Jurkat, Clone E6-1 (cell line): ENCODE measurements around the gene RCBTB1.
"Not testable (repeated sequence)": the region's sequence is repeated elsewhere in the genome, so short reads cannot be mapped to it uniquely, and the experiment has no call there.

Source experiments
- DNase-seq: peaks from one replicate; pipeline ENCODE4 v3.0.0-alpha.2; 2011; ENCODE audit warnings: low read depth, low spot score
- H3K4me3 ChIP-seq: 2 replicates; pipeline ENCODE4 v1.5.1; 2011; ENCODE audit warnings: mild to moderate bottlenecking, low read length, control low read depth, moderate library complexity

RCBTB1 gene

GRCh38 chr13:49566461-49566860 lies 18.9 kb downstream of the RCBTB1 start:
- no peak overlapping the region for H3K4me3 ChIP-seq
- no peak for DNase-seq

- H3K4me3 ChIP-seq, DNase-seq: not testable (repeated sequence)
These were observed 19.9 kb downstream of the RCBTB1 start for GRCh38 chr13:49565461-49565860.

GRCh38 chr13:49563516-49563915 lies 21.8 kb downstream of the RCBTB1 start:
- no peak for DNase-seq
- no peak overlapping the region for H3K4me3 ChIP-seq

- no peak for DNase-seq
- no peak overlapping the region for H3K4me3 ChIP-seq
These were observed 24.3 kb downstream of the RCBTB1 start for GRCh38 chr13:49561062-49561410.

- no peak overlapping the region for H3K4me3 ChIP-seq
- DNase-seq: peak; percentile 46
These were observed 24.9 kb downstream of the RCBTB1 start for GRCh38 chr13:49560270-49561061.

- no peak overlapping the region for H3K4me3 ChIP-seq
- no peak for DNase-seq
These were observed 26.4 kb downstream of the RCBTB1 start for GRCh38 chr13:49559006-49559405.

GRCh38 chr13:49554387-49554786 lies 31.0 kb downstream of the RCBTB1 start:
- H3K4me3 ChIP-seq: no peak overlapping the region
- no peak for DNase-seq

- H3K4me3 ChIP-seq: no peak overlapping the region
- no peak for DNase-seq
These were observed 31.5 kb downstream of the RCBTB1 start for GRCh38 chr13:49553888-49554287.

- no peak overlapping the region for H3K4me3 ChIP-seq
- DNase-seq: no peak
These were observed 34.3 kb downstream of the RCBTB1 start for GRCh38 chr13:49550942-49551644.

- DNase-seq: no peak
- no peak overlapping the region for H3K4me3 ChIP-seq
These were observed 36.1 kb downstream of the RCBTB1 start for GRCh38 chr13:49549289-49549688.

GRCh38 chr13:49546561-49546960 lies 38.8 kb downstream of the RCBTB1 start:
- no peak for DNase-seq
- no peak overlapping the region for H3K4me3 ChIP-seq

GRCh38 chr13:49545661-49546060 lies 39.7 kb downstream of the RCBTB1 start:
- H3K4me3 ChIP-seq: no peak overlapping the region
- DNase-seq: no peak

- DNase-seq: no peak
- H3K4me3 ChIP-seq: no peak overlapping the region
These were observed 41.7 kb downstream of the RCBTB1 start for GRCh38 chr13:49543656-49544055.

GRCh38 chr13:49540552-49540951 lies 44.8 kb downstream of the RCBTB1 start:
- H3K4me3 ChIP-seq: no peak overlapping the region
- DNase-seq: no peak

GRCh38 chr13:49539746-49540145 lies 45.6 kb downstream of the RCBTB1 start:
- no peak overlapping the region for H3K4me3 ChIP-seq
- no peak for DNase-seq

GRCh38 chr13:49539313-49539712 lies 46.0 kb downstream of the RCBTB1 start:
- no peak overlapping the region for H3K4me3 ChIP-seq
- DNase-seq: no peak

- DNase-seq: no peak
- H3K4me3 ChIP-seq: no peak overlapping the region
These were observed 47.0 kb downstream of the RCBTB1 start for GRCh38 chr13:49538404-49538803.

GRCh38 chr13:49536144-49536873 lies 49.0 kb downstream of the RCBTB1 start:
- H3K4me3 ChIP-seq: no peak overlapping the region
- no peak for DNase-seq

- no peak for DNase-seq
- H3K4me3 ChIP-seq: no peak overlapping the region
These were observed 51.6 kb downstream of the RCBTB1 start for GRCh38 chr13:49533591-49534269.

GRCh38 chr13:49533011-49533410 lies 52.3 kb downstream of the RCBTB1 start:
- no peak for DNase-seq
- H3K4me3 ChIP-seq: no peak overlapping the region
